Measurements from ENCODE around the gene ARHGAP22.

The ARHGAP22 gene

DNA sequence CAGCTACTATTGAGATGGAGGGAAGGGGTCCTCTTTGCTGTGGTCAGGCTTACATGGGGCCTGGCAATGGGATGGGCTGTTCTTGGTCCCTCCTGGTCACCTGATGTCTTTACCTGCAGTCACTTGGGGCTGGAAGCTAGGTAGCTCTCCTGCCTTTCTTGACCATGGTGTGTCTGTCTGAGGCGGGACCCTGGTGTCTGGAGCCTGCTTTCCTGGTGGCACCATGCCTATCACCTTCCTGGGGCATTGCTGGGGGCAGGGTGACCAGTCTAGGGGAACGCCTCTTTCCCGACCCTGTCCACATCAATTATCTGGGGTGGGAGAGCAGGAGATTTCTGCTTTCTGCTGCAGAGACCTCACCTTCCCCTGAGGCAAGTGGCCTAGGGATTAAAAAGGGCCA, 55.6 kb downstream of the ARHGAP22 start:
- no peak for DNase-seq

DNA sequence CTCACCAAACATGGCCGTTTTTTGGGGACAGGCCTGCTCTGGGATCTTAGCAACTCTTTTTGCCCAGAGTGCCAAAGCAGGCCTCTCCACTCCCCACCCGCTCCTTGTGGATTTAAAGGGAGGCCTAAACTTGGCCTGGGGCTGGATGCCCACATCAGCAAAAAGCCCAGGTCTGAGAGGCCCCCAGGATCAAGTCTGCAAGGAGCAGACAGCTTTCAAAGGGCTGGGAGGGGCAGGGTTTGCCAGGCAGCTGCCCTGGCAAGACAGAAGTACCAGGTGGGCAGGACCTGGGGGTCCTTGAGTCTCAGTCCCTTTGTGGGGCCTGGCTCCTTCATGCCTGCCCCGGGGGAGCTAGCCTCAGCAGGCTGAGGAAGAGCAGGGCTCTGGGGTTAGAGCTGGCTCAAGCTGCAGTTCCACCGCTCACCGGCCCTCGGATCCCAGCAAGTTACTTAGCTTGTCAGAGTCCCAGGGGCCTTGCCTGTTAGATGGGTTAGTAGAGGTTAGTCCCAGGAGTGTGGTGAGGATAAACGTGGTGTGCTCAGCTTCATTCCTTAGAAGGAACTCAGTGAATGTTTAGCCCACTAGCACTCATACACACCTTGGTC, 56.2 kb downstream of the ARHGAP22 start:
- DNase-seq = no peak

GRCh38 chr10:48547981-48548380, 56.9 kb downstream of the ARHGAP22 start:
- DNase-seq = no peak

GRCh38 chr10:48547061-48547895, 57.6 kb downstream of the ARHGAP22 start:
- DNase-seq = no peak

GRCh38 chr10:48545462-48546145, 59.3 kb downstream of the ARHGAP22 start:
- no peak for DNase-seq

GRCh38 chr10:48543182-48543844, 61.6 kb downstream of the ARHGAP22 start:
- DNase-seq = no peak

- no peak for DNase-seq
Measured at GRCh38 chr10:48542471-48543181, 62.2 kb downstream of the ARHGAP22 start.

- DNase-seq = no peak
Measured at GRCh38 chr10:48541144-48541795, 63.6 kb downstream of the ARHGAP22 start.

GRCh38 chr10:48538611-48539010, 66.3 kb downstream of the ARHGAP22 start:
- no peak for DNase-seq

- DNase-seq = no peak
Measured at GRCh38 chr10:48536916-48537890, 67.7 kb downstream of the ARHGAP22 start.

- no peak for DNase-seq
Measured at GRCh38 chr10:48536156-48536500, 68.7 kb downstream of the ARHGAP22 start.

GRCh38 chr10:48535416-48536155, 69.3 kb downstream of the ARHGAP22 start:
- no peak for DNase-seq

DNA sequence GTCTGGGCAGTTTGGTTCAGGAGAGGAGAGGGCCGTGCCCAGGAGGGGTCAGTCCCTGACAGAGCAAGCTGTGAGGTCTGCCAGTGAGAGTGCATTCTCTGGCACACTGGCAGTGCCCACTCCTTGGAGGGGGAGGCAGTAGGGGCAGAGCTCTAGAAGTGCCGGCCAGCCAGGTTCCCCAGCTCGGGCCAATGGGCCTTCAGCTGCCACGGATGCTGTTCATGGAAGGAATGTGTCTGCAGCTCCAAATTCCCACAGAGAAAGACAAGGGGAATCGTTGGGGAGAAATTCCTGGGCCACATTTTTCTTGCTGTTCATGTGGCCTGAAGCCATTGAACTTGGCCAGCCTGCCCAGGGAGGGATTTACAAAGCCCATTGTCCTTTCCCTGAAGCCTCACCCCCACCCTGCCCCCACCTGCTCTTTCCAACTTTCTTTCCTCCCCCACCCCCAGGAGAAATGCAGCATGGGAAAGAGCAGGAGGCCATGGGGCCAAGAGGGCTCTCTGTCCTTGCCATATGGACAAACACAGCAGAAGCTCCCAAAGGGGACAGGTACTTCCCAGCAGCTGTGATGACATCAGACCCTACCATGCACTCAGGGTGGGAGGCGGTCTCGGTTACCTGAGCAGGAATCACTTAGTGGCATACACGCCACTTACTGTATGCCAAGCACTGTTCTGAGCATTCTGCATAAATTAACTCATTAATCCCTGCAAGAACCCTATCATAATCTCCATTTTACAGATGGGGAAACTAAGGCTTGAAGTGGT, 70.7 kb downstream of the ARHGAP22 start:
- no peak for DNase-seq

DNA sequence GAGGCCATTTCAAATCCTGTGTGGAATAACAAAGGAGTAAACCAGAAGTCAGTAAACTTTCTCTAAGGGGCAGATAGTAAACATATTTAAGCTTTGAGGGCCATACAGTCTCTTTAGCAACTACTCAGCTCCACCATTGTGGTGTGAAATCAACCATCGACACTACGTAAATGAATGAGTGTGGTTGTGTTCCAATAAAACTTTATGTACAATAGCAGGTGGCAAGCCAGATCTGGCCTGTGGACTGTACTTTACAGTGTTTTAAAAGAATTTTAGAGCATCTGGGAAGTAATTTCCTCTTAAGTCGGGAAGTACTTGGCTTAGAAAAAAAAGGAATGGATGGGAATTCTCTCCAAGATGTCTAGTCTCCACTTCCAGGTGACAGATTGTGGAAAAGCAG, 71.3 kb downstream of the ARHGAP22 start:
- DNase-seq = no peak

DNA sequence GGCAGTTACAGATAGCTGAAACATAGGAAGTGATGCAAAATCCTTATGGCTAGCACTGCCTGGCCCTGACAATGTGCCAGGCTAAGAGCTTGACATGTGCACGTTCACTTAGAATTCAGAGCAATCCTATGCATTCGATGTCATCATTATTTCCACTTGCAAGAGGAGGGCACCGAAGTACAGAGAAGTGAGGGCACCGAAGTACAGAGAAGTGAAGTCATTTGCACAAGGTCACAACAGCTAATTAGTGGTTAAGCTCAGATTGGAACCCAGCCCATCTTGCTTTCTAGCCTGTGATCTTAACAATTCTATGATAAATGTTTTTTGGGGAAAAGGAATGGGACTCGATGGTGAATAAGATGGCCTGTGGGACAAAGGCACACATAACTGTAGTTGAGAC, 73.4 kb downstream of the ARHGAP22 start:
- DNase-seq = no peak

DNA sequence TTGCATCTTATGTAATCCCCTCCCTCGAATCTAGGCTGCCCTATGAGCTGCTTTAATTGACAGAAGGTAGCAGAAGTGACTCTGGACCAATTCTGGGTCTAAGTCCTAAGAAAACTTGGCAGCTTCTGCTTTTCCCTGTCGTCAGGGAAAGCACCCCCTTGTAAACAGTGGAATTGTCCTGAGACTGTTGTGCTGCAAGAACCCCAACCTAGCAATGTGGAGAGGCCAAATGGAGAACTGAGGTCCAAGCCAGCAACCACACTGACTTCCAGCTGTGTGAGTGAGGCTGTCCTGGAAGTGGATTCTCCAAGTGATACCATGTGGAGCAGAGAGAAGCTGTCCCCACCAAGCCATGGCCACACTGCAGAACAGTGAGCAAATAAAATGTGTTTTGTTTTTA, 75.5 kb downstream of the ARHGAP22 start:
- DNase-seq = no peak

DNA sequence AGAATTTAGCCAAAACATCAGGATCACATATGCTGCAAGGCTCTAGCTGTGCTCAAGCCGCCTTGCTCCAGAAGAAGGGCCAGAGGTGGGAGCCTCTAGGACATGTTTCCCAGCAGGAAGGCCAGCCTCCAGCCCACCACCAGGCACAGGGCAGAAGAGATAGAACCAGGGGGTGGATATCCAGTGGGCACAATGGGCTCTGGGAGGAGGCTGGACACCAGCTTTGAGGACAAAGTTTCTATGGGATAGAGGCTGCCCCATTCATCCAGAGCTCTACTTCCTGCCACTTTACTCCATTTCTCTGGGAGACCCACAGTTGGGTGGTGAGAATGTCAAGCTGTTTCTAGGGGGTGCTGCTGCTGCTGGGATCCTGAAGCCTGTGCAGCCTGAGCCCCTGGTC, 77.1 kb downstream of the ARHGAP22 start:
- DNase-seq = no peak

DNA sequence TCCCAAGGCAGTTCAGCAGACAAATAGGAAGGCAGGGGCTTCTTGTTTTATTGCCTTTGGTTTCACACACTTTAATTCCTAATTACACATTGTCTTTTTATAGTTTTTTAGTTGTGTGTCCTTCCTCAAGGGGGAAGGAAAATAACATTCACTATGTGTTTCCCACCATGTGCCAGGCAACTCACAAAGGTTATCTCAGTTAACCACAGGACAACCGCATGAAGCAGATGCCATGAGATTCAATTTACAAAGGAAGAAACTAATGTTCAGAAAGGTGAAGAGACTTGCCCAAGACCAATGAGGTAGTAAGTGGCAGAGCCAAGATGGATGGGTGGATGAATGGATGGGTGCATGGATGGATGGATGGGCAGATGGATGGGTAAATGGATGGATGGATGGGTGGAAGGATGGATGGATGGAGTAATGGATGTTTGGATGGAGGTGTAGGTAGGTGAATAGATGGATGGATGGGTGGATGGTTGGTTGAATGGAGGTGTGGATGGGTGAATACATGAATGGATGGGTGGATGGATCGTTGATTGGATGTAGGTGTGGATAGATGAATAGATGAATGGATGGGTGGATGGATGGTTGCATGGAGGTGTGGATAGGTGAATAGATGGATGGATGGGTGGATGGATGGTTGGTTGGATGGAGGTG, 77.9 kb downstream of the ARHGAP22 start:
- no peak for DNase-seq
